Sigmoid colon (tissue), 7 donors: ENCODE results near the gene MINDY4. TPM values are rescaled to one million over a fixed set of nuclear protein-coding genes. Genes with fewer than 3 reads are reported as not detected.
A peak's percentile ranks its signal among the peaks of the same experiment; 100 is the strongest.

Source experiments
- DNase-seq: peaks from one replicate; pipeline ENCODE4 v3.0.0-alpha.2; 2019
- H3K27ac ChIP-seq, 4 donors: fragments of 200-600 bp; sonication (generic); one replicate each; pipeline ENCODE4 v1.5.1; 2016 to 2019; ENCODE audit warnings: mild to moderate bottlenecking in 1 of 4
- H3K27me3 ChIP-seq, 3 donors: fragments of 200-600 bp; sonication (generic); one replicate each; pipeline ENCODE4 v1.5.1; 2019; ENCODE audit warnings: mild to moderate bottlenecking in 1 of 3
- H3K36me3 ChIP-seq, 4 donors: fragments of 200-600 bp; sonication (generic); one replicate each; pipeline ENCODE4 v1.5.1; 2016 to 2019
- H3K4me1 ChIP-seq, 4 donors: fragments of 200-600 bp; sonication (generic); one replicate each; pipeline ENCODE4 v1.5.1; 2017 to 2019
- H3K4me3 ChIP-seq, 4 donors: fragments of 200-600 bp; sonication (generic); one replicate each; pipeline ENCODE4 v1.5.1; 2017 to 2019; ENCODE audit warnings: mild to moderate bottlenecking in 2 of 4, moderate library complexity in 1 of 4
- H3K9me3 ChIP-seq, 4 donors: fragments of 200-600 bp in 3 of 4; sonication (generic) in 3 of 4; one replicate each; pipeline versions ENCODE4 v1.5.1 to v1.6.1; 2013 to 2019
- EP300 ChIP-seq, 4 donors: sonication (generic); formaldehyde crosslinking; IDR thresholded peaks; one replicate each; pipeline ENCODE4 v1.6.1; 2017; ENCODE audit warnings: antibody characterized with exemption in 4 of 4
- POLR2A ChIP-seq, 2 donors: fragments of 450-650 bp; IDR thresholded peaks; one replicate each; pipeline ENCODE4 v1.6.1; 2016; ENCODE audit warnings: antibody characterized with exemption in 2 of 2, mild to moderate bottlenecking in 2 of 2, moderate library complexity in 2 of 2
- POLR2AphosphoS5 ChIP-seq, 4 donors: sonication (generic); formaldehyde crosslinking; IDR thresholded peaks; one replicate each; pipeline ENCODE4 v1.6.1; 2017; ENCODE audit warnings: antibody characterized with exemption in 4 of 4
- WGBS, 2 donors: extraction: QIAGEN DNeasy Blood & Tissue Kit; methylation state at CpG; one replicate each; pipeline ENCODE4 v1.1.7; 2013; 5-methylcytosine and 5-hydroxymethylcytosine counted together
- intact Hi-C: fragments of 100-400 bp; cut with DNase I; formaldehyde crosslinking; loops from one replicate; pipeline ENCODE4 v1.15.1; 2023
- polyA plus RNA-seq, 3 donors: library from polyadenylated mRNA; stranded (reverse); fragments of 200-250 nt; gene quantifications; one replicate each; pipeline ENCODE4 v1.2.3, GENCODE V29; 2013
- total RNA-seq, 4 donors: library from RNA; depleted of rRNA; stranded (reverse); fragments of >200 nt; gene quantifications; one replicate each; pipeline ENCODE4 v1.1.0, GENCODE V29; 2016
- TF ChIP-seq, protein P1 (sequence below), 4 experiments: fragments of 450-650 bp in 3 of 4; fragments of 200-600 bp in 1 of 4; IDR thresholded peaks; one replicate each; pipeline ENCODE4 v1.5.1; 2016 to 2019; ENCODE audit warnings: antibody characterized with exemption in 4 of 4, mild to moderate bottlenecking in 3 of 4, moderate library complexity in 2 of 4
- donor health status: healthy with polysubstance abuse.
- donor health status: Bipolar disorder and iron deficiency.
- donor health status: healthy.

The MINDY4 gene
- total and polyA plus RNA-seq, 7 donors: 1.2 to 26.3 (median 9.4) TPM

DNA sequence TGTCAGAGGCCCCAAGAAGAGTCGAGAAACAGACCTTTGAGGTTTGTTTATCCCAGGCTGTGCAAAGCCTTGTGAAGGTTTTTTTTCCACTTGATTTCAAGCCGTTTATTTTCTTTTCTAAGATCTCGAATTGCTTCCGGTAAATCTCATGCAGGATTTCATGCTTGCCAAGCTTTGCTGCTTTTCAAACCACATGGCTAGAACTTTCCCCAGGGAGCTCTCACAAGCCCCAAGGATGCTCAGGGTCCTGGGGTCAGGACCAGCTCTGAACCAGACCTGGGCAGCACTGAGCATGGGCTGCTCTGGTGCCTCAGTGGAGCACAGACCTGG is 92.5 kb downstream of the MINDY4 start:
- Histone ChIP-seq H3K27me3 (no peaks in the 10 kb centered on the region), H3K4me3 (no peak overlapping the region), H3K36me3 (no peaks in the 10 kb centered on the region), H3K4me1 (peaks cover 0 to 57% (median 42%) of the 10 kb centered on the region in 4 donors), H3K27ac (peak overlapping the region; percentile 31 to 60 (median 42)), H3K9me3 (no peaks in the 10 kb centered on the region)
- no peak for TF ChIP-seq POLR2AphosphoS5 (IDR thresholded peaks at IDR 0.05)
- no peak for TF ChIP-seq EP300 (IDR thresholded peaks at IDR 0.05)
- TF ChIP-seq POLR2A (IDR thresholded peaks at IDR 0.05): no peak
- TF ChIP-seq, protein P1, sequence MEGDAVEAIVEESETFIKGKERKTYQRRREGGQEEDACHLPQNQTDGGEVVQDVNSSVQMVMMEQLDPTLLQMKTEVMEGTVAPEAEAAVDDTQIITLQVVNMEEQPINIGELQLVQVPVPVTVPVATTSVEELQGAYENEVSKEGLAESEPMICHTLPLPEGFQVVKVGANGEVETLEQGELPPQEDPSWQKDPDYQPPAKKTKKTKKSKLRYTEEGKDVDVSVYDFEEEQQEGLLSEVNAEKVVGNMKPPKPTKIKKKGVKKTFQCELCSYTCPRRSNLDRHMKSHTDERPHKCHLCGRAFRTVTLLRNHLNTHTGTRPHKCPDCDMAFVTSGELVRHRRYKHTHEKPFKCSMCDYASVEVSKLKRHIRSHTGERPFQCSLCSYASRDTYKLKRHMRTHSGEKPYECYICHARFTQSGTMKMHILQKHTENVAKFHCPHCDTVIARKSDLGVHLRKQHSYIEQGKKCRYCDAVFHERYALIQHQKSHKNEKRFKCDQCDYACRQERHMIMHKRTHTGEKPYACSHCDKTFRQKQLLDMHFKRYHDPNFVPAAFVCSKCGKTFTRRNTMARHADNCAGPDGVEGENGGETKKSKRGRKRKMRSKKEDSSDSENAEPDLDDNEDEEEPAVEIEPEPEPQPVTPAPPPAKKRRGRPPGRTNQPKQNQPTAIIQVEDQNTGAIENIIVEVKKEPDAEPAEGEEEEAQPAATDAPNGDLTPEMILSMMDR (IDR thresholded peaks at IDR 0.05): no peak
- WGBS, 2 donors: 74 to 85% methylated on average over 4 of the region's 4 CpGs
- intact Hi-C loops: no loop called here
- no peak for DNase-seq

DNA sequence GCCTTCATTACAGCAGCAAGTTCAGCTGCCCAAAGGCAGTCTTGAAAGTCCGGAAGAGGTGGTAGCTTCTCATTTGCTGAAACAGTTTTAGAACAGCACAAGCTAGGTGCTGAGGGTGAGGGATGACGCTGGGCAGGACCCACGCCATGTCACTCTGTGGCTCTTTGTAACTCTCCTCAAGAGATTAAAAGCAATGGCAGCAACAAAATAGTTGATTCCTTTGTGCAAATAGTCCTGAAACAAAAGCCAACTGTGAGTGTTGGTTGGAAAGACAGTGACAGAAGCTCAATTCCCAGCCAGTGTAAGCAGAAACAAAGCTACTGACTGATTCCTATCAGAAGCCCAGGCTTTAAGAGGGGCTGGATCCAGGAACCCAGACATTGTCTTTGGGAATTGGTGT is 92.9 kb downstream of the MINDY4 start:
- TF ChIP-seq POLR2AphosphoS5 (IDR thresholded peaks at IDR 0.05) (no peak), EP300 (IDR thresholded peaks at IDR 0.05) (no peak), POLR2A (IDR thresholded peaks at IDR 0.05) (no peak)
- TF ChIP-seq, protein P1 (IDR thresholded peaks at IDR 0.05): no peak
- peaks cover 0 to 61% (median 43%) of the 10 kb centered on the region in 4 donors for H3K4me1 ChIP-seq
- 94 to 97% methylated on average over 3 of the region's 3 CpGs for WGBS, 2 donors

DNA sequence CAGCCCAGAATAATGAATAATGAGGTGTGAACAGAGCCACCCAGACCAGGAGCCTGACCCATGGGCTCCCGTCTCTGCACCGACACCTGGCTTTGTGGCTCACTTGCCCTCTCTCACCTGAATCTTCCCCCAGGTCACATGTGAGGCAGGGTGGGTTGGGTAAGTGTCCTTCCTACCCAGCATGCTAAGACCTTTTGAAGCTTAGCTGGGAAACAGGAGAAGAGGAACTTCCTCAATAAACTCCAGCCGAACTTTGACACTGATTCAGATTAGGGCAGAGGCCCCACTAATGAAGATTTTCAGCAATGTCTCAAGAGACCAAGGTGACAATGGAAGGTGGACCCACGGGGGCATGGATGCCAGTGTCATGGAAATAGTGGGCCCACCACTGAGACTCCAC is 93.9 kb downstream of the MINDY4 start:
- Histone ChIP-seq H3K27me3 (no peaks in the 10 kb centered on the region), H3K4me1 (peaks cover 0 to 62% (median 44%) of the 10 kb centered on the region in 4 donors), H3K4me3 (no peak overlapping the region), H3K36me3 (no peaks in the 10 kb centered on the region), H3K9me3 (no peaks in the 10 kb centered on the region), H3K27ac (no peak overlapping the region)
- WGBS, 2 donors: 48 to 77% methylated on average over 4 of the region's 4 CpGs
- intact Hi-C loops: no loop called here
- TF ChIP-seq EP300 (IDR thresholded peaks at IDR 0.05) (no peak), POLR2AphosphoS5 (IDR thresholded peaks at IDR 0.05) (no peak), POLR2A (IDR thresholded peaks at IDR 0.05) (no peak)
- TF ChIP-seq, protein P1 (IDR thresholded peaks at IDR 0.05): no peak
- no peak for DNase-seq

More for the DNA sequence above, 92.9 kb downstream of the MINDY4 start:
- H3K36me3 ChIP-seq: no peaks in the 10 kb centered on the region
- no peak for DNase-seq
- no peak overlapping the region for H3K4me3 ChIP-seq
- intact Hi-C loops: no loop called here
- no peaks in the 10 kb centered on the region for H3K27me3 ChIP-seq
- H3K9me3 ChIP-seq: no peaks in the 10 kb centered on the region
- H3K27ac ChIP-seq: peak overlapping the region in 3 of 4 donors; percentile 36 to 60 (median 48)

DNA sequence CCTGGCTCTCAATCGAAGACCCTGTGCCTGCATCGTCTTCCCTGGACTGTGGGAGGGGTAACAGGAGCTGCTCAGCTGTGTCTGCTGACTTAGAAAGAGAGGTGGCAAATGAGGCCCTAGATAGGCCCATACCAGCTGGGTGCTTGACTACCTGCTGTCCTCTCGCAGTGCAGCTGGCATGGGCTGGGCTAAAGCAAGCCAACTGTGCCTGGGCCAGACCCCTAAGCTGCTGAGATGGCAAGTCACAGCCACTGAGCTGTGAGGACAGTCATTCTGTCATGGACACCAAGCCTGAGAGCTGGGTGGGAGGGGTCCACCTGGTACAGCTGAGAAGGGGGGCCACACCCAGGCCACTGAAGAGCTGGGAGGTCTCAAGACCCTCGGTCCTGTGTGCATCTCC is 94.6 kb downstream of the MINDY4 start:
- Histone ChIP-seq H3K27me3 (no peaks in the 10 kb centered on the region), H3K36me3 (no peaks in the 10 kb centered on the region), H3K9me3 (no peaks in the 10 kb centered on the region), H3K4me1 (peaks cover 0 to 62% (median 45%) of the 10 kb centered on the region in 4 donors), H3K4me3 (no peak overlapping the region), H3K27ac (no peak overlapping the region)
- no peak for DNase-seq
- intact Hi-C loops: no loop called here
- TF ChIP-seq, protein P1 (IDR thresholded peaks at IDR 0.05): no peak
- TF ChIP-seq POLR2AphosphoS5 (IDR thresholded peaks at IDR 0.05) (no peak), POLR2A (IDR thresholded peaks at IDR 0.05) (no peak), EP300 (IDR thresholded peaks at IDR 0.05) (no peak)
- 94% methylated on average over 4 of the region's 4 CpGs for WGBS, 2 donors

DNA sequence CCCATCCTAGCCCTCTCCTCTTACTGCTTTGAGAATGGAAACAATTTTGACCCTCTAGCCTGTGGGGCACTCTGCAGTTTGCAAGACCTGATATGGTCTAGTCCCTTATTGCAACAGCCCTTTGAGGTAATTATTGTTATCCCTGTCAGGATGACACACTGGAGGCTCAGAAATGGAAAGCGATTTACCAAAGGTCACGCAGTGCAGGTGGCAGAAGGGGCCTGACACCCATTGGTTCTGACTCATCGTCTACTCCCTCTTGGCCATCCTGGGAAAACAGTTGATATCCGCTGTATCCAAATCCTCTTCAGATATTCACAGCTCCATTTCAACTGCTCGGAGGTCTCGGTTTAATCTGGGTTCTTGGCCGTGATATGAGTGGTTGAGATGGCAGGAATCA is 95.7 kb downstream of the MINDY4 start:
- intact Hi-C loops: no loop called here
- WGBS, 2 donors: 94 to 96% methylated on average over 7 of the region's 7 CpGs
- TF ChIP-seq, protein P1 (IDR thresholded peaks at IDR 0.05): no peak
- no peak for TF ChIP-seq POLR2AphosphoS5 (IDR thresholded peaks at IDR 0.05)
- no peak for TF ChIP-seq EP300 (IDR thresholded peaks at IDR 0.05)
- no peak for TF ChIP-seq POLR2A (IDR thresholded peaks at IDR 0.05)
- Histone ChIP-seq H3K27ac (no peak overlapping the region), H3K4me1 (peaks cover 0 to 63% (median 47%) of the 10 kb centered on the region in 4 donors), H3K27me3 (no peaks in the 10 kb centered on the region), H3K9me3 (no peaks in the 10 kb centered on the region), H3K36me3 (peaks cover 0 to 1% (median under 1%) of the 10 kb centered on the region in 4 donors), H3K4me3 (no peak overlapping the region)
- no peak for DNase-seq
